HG03469 (cell line): ENCODE data around the gene OTOF.

Experiments used
- ATAC-seq: cut with Tn5 transposase; IDR thresholded peaks from one replicate; pipeline ENCODE4 v1.9.1; 2021; ENCODE audit warnings: mild to moderate bottlenecking, moderate library complexity, moderate number of reproducible peaks; ENCODE audit not compliant: unreplicated experiment

Gene OTOF

DNA sequence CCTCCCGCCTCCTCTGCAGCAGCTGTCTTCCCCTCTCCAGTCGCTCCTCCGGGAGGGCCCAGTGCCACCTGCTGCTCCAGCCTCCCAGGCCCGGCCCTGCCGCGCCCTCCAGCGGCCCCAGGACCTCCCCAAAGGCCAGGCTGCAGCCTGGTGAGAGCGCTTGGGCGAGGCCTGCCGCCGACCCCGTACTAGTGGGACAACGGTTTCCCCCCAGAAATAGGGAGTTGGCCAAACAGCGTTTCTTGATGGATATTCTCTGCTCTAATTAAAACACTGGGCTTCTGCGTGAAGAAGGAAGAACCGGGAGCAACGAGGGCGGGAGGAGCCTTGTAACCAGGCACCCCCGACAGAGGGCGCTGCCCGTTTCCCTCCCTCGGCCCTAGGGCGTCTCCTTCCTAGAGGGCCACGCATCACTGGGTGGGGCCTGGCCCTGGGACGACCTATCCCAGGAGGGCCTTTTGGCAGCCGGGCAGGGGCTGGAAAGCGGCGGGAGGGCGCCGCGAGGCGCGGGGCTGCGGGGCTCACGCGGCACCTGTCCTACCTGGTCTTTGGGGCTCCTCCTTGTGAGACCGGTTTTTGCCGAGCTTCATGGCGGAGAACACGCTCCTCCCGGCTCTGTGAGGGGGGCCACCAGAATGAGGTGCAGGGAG, 25.4 kb upstream of the OTOF start:
- ATAC-seq, result no peak

DNA sequence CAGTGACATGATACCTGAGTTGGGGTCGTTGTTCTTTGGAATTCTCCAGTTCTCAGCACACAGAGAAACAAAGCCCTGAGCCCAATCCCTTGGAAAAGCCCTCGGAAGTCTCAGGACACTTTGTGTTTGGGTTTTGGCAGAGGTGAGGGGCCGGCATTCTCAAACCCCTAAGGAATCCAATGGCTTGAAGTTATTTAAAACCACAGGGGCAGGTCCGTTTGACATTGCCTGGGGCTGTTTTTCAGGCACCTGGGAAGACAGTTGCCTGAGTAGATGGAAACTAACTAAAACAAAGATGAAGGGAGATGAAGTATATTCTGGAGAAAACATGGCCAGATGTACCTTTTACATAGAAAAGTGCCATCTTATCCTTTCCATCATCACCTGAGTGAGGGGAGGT, 22.5 kb upstream of the OTOF start:
- ATAC-seq, result no peak

DNA sequence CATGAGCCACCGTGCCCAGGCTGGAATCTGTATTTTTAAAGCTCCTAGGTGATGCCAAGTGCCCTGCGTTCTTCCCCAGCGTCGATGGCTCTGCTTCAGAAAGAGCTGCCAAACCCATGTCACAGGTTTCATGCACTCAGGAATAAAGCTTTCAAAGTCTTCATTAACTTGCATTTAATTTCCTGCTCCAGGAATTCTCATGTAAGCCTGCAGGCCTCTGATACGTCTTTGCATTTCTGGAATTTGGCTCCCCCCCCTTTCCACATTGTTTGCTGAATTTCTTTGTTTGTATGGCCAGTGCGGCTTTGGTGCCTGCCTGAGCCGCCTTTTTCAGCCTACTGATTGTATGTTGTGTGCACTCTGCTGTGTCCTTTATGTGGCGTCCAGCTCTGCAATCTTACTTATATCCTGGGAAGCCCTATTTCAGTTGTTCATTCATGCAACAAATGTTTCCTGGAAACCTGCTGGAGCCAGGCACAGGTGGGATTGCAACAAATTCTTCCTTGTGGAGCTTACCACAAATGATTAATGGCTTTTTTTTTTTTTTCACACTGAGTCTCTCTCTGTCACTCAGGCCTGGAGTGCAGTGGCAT, 17.9 kb upstream of the OTOF start:
- ATAC-seq, result no peak

DNA sequence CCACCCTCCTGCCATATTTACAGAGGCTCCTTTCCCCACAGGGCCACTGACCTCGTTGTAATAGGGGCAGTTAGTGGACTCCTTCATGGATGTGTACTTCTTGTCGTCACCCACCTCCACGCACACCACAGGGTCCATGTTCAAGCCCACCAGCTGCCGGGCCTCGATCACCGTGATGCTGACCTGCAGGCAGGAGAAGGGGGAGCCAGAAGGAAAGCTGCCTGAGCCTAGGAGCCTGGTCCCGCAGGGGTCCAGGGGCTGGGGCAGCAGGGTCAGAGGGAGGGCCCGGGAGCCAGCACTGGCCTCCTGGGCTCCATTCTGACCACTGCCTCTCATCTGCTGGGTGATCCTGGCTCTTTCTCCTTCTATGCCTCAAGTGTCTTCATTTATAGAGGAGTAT, 17.0 kb upstream of the OTOF start:
- ATAC-seq, result no peak

DNA sequence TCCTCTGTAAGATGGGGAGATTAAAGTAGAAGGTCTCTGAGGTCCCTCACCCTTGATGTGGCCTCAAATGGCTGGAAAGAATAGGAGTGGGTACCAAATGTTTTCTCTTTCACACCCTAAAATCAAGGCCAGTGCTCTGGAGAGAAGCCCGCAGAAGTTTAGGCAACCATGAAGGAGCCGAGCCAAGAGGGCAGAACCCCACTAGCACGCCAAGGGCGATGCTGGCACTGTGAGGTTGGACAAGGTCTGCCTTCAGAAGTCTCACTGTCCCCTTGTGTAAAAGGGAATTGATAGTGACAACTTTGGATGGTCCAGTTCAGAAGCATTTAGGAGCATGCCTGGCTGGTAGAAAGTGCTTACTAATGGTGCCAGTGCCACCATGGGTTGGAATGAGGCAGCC, 16.3 kb upstream of the OTOF start:
- no peak for ATAC-seq

DNA sequence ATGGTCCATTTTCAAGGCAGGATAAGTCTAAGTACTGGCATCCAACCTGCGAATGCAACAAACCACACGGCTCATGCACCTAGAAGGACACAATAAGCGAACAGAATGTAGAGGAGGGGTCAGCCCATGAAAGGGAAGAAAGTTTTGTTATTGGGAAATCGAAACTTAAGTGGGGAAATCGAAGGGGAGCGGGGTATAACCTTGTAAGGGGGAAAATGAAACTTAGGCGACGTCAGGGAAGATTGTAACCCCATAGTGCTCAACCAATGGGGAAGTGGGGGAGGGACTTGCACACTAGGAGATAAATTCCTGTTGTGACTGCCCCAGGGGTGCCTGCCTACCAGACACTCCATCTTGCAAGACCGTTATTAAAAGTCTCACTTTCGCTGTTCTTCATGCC, 15.6 kb upstream of the OTOF start:
- ATAC-seq, result no peak

DNA sequence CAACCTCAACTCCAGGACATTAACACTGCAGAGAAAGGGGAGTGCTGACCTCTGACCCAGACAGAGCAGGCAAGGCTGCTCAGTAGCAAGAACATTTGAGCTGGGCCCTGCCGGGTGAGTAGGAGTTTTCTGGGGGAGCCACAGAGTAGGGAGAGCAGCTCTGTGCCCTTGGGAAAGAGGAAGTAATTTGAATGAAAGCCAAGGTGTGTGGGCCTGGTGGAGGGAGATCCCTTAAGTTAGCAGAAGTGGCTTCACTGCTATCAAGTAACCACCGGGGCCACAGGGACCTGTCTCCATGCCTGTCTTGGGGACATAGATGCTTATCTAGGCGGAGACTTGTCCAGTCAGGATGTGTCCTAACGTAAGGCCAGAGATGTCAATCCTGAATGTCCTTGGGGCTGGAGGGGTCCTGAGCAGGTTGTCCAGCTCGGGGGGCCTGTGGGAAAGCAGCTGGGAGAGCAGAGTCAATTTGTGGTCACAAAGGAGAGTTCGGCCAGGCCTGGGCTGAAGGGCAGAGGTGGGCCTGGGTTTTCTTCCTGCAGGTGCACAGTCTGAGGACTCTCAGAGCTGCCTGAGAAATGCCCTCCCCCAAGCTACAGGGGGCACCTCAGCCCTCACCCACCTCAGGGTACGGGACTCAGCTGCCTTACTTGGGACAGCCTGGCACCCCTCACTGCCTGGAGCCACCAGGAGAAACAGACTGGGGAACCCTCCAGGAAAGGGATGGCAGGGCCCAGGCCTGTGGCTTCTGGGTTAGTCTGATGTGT, 15.0 kb upstream of the OTOF start:
- no peak for ATAC-seq

DNA sequence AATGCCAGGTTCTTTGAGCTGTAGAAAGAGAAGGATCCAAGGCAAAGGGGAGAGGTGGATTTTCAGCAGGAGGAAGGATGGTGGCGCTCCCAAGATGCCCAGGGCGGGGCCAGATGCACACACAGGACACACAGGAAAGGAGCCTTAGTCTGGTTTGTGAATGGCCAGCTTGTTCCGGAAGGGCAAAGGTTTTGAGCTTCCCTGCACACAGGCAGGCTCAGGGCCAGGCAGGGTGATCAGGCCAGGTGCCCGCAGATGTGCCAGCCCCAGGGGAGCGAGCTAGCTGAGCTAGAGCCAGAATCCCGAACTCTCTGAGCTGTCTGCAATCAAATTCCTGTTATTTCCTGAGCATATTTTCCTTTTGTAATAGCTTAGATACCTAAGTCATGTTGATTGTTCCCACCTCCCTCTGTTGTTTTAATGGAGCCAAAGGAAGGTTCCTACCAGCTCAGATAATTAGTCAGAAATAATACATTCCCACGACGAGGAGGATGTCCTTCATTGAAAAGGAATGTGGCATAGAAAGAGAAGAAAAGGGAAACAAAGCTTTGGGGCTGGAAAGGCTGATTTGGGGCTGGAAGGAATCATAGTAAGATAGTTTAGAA, 13.7 kb upstream of the OTOF start:
- ATAC-seq, result no peak

DNA sequence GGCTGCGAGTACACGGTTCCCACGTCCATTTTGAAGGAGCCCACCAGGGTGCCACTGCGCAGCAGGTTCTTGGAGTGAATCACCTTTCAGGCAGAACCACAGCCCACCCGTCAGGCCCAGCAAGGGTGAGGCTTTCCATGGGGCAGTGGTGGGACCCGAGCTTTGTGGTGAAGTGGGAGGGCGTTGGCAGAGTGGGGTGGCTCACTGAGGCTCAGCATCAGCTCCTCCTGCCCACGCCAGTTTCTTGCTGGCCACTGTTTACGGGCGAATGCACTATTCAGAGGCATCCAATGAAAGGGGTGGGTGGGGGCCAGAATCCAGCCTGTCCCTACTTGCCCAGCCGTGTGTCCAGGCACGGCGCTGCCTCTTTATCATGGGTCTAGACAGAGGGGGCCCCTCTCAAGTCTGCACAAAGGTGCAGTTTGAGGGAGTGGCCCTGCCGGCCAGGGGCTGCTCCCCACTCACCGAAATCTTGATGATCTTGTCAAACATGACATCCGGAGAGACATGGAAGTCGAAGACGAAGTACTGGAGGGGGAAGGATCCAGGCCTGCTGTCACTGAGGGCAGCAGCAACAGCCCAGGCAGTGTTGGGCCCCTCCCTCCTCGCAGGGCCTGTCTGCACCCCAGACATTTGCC, 11.4 kb upstream of the OTOF start:
- no peak for ATAC-seq

DNA sequence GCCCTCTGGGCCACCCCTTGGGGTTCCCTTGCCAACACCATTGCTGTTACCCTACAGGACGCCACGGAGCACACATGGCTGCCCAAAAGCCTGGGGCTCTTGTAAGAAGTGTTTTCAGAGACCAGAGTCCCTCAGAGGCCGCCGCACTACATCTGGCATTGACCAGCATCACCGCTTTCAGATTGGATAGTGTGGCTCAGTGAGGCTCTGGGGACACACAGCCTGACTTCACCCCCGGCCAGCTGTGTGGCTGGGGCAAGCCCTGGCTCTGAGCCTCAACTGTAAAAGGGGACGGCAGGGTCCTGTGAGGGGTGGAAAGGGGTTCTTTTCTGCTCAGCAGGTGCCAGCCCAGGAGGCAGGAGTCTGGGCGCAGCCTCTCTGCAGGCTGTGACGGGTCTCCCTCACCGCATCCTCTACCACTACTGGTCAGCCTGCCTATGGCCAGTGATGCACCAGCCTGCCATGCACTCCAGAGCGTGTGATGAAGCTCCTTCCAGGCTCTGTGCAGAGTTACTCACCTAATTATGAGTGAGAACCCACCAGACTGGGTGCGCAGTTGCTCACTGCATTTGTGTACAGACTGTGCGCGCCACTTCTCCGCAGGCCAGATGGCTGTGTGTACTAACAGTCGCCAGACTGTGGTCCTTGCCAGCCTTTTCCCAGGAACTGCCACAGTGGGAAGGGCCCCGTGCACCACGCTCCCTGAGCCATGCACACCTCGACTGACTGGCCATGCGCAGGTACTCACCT, 10.7 kb upstream of the OTOF start:
- ATAC-seq, result no peak

DNA sequence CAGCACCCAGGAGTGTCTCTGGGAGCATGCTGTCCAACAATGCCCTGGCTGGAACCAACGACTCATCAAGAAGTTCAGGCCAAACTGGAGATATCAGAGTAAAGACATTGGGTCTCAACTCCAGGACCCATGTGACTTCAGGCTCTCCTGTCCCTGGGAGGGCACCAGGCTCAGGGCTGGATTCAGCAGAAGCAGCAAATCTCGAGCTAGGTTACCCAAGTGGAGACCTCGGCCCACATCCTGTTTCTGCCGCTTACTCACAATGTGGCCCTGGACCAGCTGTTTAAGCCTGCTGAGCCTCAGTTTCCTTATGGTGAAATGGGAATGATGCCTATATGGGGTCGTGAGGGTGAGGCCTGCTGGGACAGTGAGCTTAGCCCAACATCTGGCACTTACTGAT, 9.3 kb upstream of the OTOF start:
- ATAC-seq, result no peak

DNA sequence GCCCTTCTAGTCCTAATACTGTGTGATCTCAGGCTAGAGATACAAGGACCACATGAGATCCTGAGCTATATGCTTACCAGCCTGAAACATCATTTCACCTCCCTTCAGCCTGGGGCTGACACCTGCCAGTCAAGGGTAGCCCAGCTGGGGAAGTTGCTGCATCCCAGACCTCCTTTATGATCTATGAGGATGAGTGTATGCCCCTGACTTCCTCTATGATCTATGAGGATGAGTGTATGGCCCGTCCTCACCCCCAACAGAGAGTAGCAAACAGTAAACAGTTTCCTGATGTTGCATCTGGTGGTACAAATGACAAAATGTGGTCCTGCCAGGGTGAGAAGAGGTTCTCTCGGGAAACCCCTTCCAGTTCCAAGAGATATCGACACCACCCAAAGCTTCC, 8.9 kb upstream of the OTOF start:
- no peak for ATAC-seq

DNA sequence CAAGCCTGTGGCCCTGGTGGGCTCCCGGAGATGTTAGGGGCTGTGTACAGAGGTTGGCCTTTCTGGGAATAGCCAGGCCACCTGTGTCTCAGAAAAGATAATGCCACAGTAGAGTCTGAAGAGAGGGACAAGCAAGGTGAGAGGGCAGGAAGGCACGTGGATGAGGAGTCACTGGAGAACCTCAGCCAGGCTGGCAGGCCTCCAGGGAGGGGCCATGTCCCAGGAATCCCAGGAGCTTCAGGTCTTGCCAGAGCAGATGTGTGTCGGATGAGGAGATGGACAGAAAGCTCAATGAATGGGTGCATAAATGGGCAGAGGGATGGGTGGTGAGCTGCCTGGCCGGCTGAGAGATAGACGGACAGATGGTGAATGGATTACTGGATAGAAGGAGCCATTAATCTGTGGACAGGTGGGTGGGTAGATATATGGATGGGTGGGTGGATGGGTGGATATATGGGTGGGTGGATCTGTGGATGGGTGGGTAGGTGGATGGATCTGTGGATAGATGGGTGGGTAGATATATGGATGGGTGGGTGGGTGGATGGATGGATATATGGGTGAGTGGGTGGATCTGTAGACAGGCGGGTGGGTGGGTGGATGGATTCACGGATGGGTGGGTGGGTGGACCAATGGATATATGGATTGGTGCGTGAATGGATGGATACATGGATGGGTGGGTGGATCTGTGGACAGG, 7.9 kb upstream of the OTOF start:
- ATAC-seq, result no peak

DNA sequence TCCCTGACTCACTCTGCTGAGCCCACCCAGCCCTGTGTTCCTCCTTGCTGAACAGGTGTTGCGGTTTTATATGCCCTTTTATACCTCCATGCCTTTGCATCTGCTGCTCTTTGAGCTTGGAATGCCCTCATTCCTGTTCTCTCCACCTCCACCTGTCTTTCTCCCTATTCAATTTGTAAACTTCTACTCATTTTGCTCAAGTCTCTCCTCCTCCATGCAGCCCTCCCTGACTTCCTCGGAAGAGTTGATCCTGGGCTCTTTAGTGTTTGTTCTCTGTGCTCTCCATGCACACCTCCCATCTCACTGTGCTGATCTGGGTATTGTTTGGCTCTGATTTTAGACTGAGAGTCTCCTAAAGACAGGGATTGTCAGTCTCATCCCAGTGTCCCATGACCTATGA, 7.2 kb upstream of the OTOF start:
- no peak for ATAC-seq

DNA sequence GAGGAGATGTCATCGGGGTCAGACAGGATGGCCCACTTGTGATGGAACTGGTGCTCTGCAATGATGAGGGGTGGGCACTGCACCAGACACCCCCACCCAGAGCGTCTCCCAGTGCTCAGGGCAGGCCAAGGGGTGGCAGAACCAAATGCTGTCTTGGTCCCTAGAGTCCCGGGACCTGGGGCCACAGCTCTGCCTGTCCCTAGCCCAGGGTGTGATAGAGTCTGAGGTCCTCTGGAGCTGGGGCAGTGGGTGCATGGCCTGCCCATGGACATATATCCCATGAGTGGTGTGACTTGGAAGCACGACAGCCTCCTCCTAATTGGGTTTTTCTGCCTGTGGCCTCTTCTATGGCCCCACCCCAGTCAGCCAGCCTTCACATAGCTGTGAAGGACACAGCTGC, 6.7 kb upstream of the OTOF start:
- no peak for ATAC-seq

DNA sequence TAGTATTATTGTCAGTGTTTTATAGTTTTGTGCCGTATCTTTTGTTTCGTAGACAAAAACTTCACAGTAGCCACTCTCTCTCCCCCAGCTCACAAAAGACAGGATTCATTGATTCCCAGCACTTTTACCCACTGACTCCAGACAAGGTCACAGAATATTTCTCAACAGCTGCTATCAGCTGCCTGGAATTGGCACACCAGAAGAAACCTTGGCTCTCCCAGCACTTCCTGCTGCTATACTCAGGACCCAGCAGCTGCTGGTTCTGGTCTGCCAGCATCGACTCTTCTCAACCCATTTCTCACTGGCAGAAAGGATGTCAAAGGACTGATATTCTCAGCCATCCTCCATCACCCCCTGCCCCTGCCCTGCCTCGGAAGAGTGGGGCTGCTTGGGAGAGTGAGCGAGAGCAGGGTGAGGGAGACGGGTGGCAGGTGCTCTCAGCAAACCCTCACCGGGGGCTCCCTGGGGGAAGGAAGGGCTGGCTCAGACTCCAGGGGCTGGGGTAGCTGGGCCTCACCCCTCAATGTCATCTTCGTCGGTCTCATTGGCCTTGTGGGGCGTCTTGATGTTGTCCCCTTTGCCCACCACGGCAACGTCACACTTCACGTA, 6.1 kb upstream of the OTOF start:
- no peak for ATAC-seq

DNA sequence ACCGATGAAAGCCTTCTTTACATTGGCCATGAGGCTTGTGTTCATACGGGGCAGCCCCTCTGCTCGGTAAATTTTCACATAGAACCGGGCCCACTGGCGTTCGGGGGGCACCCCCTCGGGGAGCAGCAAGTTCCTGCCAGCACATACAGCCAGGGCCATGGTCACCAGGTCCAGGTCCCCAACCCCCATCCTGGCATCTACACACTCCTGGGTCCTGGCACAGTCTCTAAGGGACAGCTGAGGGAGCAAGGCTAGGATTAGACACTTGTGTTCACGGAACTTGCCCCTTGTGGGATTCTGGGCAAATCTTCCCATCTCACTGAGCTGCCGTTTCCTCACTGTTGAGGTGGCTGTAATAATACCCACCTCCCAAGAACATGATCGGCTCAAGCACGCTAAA, 5.6 kb upstream of the OTOF start:
- ATAC-seq, result no peak

DNA sequence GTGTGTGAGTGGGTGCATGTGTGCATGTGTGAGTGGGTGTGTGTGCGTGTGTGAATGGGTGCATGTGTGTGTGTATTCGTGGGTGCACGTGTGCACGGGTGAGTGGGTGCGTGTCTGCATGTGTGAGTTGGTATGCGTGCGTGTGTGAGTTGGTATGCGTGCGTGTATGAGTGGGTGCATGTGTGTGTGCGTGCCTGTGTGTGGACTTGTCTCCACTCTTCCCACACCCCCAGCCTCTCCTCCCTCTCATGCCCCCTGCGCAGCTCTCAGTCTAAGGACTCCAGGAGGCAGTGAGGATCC, 5.1 kb upstream of the OTOF start:
- no peak for ATAC-seq

DNA sequence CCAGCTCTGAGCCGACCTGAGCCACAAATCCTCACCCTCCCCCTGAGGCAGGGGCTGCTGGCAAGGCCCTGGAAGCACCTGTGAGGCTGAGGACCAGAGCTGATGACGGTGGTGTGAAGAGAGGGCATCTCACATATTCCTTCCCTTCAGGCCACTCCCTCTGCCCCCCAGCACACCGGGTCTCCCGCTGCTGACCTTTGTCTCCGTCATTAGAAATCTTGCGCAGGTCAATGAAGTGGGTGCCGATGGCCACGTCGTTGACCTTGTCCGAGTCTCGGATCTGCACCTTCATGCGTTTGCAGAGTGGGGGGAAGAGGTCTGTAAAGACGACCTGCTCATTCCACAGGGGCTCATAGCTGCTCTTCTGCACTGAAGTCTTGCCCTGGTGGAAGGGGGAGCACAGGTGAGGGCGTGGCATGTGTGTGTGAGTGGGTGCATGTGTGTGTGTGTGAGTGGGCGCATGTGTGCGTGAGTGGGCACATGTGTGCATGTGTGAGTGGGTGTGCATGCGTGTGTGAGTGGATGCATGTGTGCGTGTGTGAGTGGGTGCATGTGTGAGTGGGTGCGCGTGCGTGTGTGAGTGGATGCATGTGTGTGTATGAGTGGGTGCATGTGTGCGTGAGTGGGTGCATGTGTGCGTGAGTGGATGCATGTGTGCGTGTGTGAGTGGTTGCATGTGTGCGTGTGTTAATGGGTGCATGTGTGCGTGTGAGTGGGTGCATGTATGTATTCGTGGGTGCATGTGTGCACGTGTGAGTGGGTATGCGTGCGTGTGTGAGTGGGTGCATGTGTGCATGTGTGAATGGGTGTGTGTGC, 4.5 kb upstream of the OTOF start:
- ATAC-seq, result no peak
